Muscle layer of duodenum (tissue), 2 donors: Measurements from ENCODE around the gene LAMTOR5.
"Not testable (repeated sequence)": the region's sequence is repeated elsewhere in the genome, so short reads cannot be mapped to it uniquely, and the experiment has no call there.

Experiments
- H3K27ac ChIP-seq: one replicate; pipeline ENCODE4 v1.7.0; 2013; ENCODE audit warnings: mild to moderate bottlenecking, low read length
- H3K27me3 ChIP-seq: one replicate; pipeline ENCODE4 v1.7.0; 2013; ENCODE audit warnings: low read depth, mild to moderate bottlenecking, control low read depth, low read length
- H3K36me3 ChIP-seq, 2 donors: one replicate each; pipeline ENCODE4 v1.7.0; 2013; ENCODE audit warnings: low read length in 2 of 2, control low read depth in 1 of 2, mild to moderate bottlenecking in 1 of 2; ENCODE audit not compliant: insufficient read depth in 2 of 2, control insufficient read depth in 1 of 2
- H3K4me1 ChIP-seq, 2 donors: one replicate each; pipeline ENCODE4 v1.7.0; 2013; ENCODE audit warnings: low read length in 2 of 2, mild to moderate bottlenecking in 2 of 2, control low read depth in 1 of 2, moderate library complexity in 1 of 2; ENCODE audit not compliant: insufficient read depth in 2 of 2, control insufficient read depth in 1 of 2
- H3K4me3 ChIP-seq, 2 donors: one replicate each; pipeline ENCODE4 v1.7.0; 2013; ENCODE audit warnings: low read length in 2 of 2, low read depth in 1 of 2, mild to moderate bottlenecking in 1 of 2
- H3K9me3 ChIP-seq, 2 donors: one replicate each; pipeline ENCODE4 v1.7.0; 2013; ENCODE audit warnings: low read length in 2 of 2, control low read depth in 1 of 2, mild to moderate bottlenecking in 1 of 2; ENCODE audit not compliant: control insufficient read depth in 1 of 2
- donor health status: healthy.

LAMTOR5 gene

DNA sequence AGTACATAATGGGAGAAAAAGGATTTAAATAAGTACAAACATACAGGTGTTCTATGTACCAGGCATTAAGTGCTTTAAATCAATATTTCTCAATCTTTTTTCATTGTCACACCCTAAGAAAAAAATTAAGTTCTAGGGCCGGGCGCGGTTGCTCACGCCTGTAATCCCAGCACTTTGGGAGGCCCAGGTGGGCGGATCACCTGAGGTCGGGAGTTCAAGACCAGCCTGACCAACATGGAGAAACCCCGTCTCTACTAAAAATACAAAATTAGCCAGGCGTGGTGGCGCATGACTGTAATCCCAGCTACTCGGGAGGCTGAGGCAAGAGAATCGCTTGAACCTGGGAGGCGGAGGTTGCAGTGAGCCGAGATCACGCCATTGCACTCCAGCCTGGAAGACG is 1.1 kb downstream of the LAMTOR5 start:
- peaks cover 0 to 17% of the 10 kb centered on the region in 2 donors for H3K4me1 ChIP-seq
- peaks cover 18 to 37% of the 10 kb centered on the region in 2 donors for H3K36me3 ChIP-seq
- H3K27ac ChIP-seq: peak overlapping the region; percentile 99
- H3K4me3 ChIP-seq: peak overlapping the region; percentile 88 to 91
- H3K9me3 ChIP-seq, H3K27me3 ChIP-seq: not testable (repeated sequence)

GRCh38 chr1:110404401-110404800 is 3.1 kb downstream of the LAMTOR5 start:
- H3K4me3 ChIP-seq: no peak overlapping the region
- H3K27ac ChIP-seq: no peak overlapping the region
- H3K27me3 ChIP-seq: no peaks in the 10 kb centered on the region
- H3K36me3 ChIP-seq: peaks cover 26 to 55% of the 10 kb centered on the region in 2 donors
- peaks cover 0 to 17% of the 10 kb centered on the region in 2 donors for H3K4me1 ChIP-seq
- H3K9me3 ChIP-seq: no peaks in the 10 kb centered on the region

DNA sequence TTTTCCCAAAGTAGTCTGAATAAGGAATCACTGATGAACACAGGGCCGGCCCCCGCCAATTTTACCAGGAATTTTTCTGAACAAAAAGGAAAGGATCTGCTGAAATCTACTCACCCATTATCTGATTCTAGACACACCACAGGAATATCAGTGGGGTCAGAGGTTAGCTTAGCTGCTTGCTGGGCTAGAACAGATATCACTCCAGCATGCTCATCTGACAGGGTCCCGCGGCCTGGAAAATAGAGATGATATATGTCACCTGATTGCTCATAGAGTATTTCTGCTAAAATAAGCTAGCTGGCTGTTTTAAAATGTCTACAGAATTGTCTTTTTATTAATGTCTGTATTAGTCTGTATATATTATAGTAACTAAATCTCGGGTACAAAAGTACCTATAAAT is 3.7 kb downstream of the LAMTOR5 start:
- H3K36me3 ChIP-seq: peaks cover 26 to 56% of the 10 kb centered on the region in 2 donors
- no peaks in the 10 kb centered on the region for H3K9me3 ChIP-seq
- no peaks in the 10 kb centered on the region for H3K27me3 ChIP-seq
- H3K4me1 ChIP-seq: peaks cover 0 to 17% of the 10 kb centered on the region in 2 donors
- no peak overlapping the region for H3K4me3 ChIP-seq
- no peak overlapping the region for H3K27ac ChIP-seq

DNA sequence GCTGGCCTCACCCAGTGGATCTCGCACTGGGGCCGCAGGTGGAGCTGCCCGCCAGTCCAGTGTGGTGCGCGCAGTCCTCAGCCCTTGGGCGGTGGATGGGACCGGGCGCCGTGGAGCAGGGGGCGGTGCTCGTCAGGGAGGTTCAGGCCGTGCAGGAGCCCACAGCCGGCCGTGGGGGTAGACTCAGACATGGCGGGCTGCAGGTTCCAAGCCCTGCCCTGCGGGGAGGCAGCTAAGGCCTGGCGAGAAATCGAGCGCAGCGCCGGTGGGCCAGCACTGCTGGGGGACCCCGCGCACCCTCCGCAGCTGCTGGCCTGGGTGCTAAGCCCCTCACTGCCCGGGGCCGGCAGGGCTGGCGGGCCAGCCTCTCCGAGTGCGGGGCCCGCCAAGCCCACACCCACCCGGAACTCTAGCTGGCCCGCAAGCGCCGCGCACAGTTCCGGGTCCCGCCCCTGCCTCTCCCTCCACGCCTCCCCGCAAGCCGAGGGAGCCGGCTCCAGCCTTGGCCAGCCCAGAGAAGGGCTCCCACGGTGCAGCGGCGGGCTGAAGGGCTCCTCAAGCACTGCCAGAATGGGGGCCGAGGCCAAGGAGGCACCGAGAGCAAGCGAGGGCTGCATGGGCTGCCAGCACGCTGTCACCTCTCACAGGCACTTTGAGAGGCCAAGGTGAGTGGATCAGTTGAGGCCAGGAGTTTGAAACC is 11.1 kb downstream of the LAMTOR5 start:
- H3K36me3 ChIP-seq: peaks cover 7 to 39% of the 10 kb centered on the region in 2 donors

DNA sequence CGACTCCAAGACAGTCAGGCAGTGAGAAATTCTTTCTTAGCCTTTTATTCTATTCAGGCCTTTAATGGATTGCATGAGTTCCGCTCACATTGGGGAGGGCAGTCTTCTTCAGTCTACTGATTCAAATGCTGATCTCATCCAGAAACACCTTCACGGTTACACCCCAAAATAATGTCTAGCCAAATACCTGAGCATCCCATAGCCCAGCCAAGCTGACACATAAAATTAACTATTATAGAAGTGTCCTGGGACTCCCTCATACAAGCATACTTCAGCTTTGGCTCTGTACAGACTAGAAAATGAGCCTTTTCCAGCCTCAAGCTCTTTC is 13.0 kb downstream of the LAMTOR5 start:
- H3K9me3 ChIP-seq: no peaks in the 10 kb centered on the region
- no peaks in the 10 kb centered on the region for H3K27me3 ChIP-seq
- no peaks in the 10 kb centered on the region for H3K4me1 ChIP-seq
- H3K27ac ChIP-seq: peak overlapping the region; percentile 57
- peaks cover 0 to 21% of the 10 kb centered on the region in 2 donors for H3K36me3 ChIP-seq
- no peak overlapping the region for H3K4me3 ChIP-seq

More for the DNA sequence above, 11.1 kb downstream of the LAMTOR5 start:
- H3K4me3 ChIP-seq, H3K27me3 ChIP-seq, H3K27ac ChIP-seq, H3K4me1 ChIP-seq, H3K9me3 ChIP-seq: not testable (repeated sequence)

- peaks cover 0 to 21% of the 10 kb centered on the region in 2 donors for H3K36me3 ChIP-seq
- peak overlapping the region; percentile 57 for H3K27ac ChIP-seq
Observed at GRCh38 chr1:110393691-110394492, 13.6 kb downstream of the LAMTOR5 start.

DNA sequence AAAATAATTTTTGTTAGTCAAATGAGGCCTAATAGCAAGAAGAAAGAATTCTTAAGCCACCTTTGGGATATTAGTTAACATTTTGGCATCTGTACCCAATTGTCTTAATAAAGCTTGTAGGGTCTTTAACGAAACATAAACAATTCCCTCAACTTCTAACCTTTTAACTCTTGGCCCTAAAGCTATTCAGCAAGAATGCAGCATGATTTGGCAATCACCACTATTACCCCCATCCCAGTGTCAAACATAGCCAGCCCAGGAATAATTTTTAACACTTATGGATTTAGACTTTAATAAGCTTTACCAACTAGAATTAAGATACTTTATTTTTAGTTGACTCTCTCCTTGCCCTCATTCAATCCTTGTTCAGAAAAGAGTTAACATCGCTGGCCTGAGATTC is 14.2 kb downstream of the LAMTOR5 start:
- H3K9me3 ChIP-seq: no peaks in the 10 kb centered on the region
- H3K36me3 ChIP-seq: peaks cover 0 to 15% of the 10 kb centered on the region in 2 donors
- no peak overlapping the region for H3K27ac ChIP-seq
- H3K27me3 ChIP-seq: no peaks in the 10 kb centered on the region
- H3K4me1 ChIP-seq: no peaks in the 10 kb centered on the region
- no peak overlapping the region for H3K4me3 ChIP-seq

More at GRCh38 chr1:110393691-110394492, 13.6 kb downstream of the LAMTOR5 start:
- no peak overlapping the region for H3K4me3 ChIP-seq
- H3K4me1 ChIP-seq: no peaks in the 10 kb centered on the region
- no peaks in the 10 kb centered on the region for H3K27me3 ChIP-seq
- no peaks in the 10 kb centered on the region for H3K9me3 ChIP-seq

DNA sequence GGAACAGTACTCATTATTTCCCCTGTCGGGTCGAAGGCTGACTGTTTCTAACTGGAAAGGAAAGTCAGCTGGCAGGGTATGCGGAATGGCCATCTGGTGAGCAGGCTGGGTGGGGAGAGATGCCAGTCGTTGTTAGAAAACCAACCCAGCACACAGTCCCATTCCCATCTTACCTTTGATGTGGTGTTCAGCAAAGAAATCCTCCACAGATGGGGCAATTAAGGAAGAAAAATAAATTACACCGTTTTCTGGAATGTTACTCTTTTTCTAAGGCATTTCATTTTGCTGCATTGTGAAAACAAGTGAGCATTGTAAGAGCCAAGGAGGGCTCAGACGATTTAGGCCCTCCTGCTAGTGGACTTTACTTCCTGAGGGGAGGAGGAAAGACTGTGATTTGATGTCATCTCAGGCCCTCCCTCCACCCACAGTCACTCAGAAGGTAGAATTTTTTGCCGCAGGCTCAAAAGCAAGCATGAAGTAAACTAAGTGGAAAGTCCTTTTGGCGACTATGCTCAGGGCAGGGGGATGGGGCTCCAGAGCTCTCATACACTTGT is 16.7 kb downstream of the LAMTOR5 start, which contains the start of gene SLC16A4:
TSS of gene SLC16A4 (minus strand) at position 335 of the 554 bp plus-strand sequence. CDS start 1,703 bp downstream, outside the sequence.
- H3K36me3 ChIP-seq: peaks cover 0 to 5% of the 10 kb centered on the region in 2 donors
- H3K4me1 ChIP-seq: no peaks in the 10 kb centered on the region
- H3K9me3 ChIP-seq: no peaks in the 10 kb centered on the region
- H3K4me3 ChIP-seq: peak within 1 kb of the TSS; percentile 44 to 58
- H3K27ac ChIP-seq: peak within 1 kb of the TSS; percentile 46
- no peaks in the 10 kb centered on the region for H3K27me3 ChIP-seq

DNA sequence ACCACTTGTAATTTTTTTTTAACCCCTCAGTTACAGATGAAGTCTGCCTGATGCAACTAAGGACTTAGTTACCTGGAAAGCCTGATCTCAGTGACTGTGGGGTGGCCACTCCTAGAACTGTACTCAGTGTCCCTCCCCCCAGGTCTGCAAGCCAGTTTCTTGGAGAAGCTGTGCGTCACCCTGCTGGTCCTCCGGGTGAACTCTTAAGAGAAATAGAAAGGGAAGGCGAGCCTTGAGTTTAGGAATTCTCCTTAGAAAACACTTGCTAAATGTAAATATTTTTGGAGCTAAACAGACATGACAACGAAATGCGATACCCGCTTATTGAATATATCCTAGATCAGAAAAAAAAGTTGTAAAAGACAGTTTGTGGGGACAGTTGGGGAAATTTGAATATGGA is 17.4 kb downstream of the LAMTOR5 start:
- Histone ChIP-seq H3K27me3 (no peaks in the 10 kb centered on the region), H3K27ac (peak overlapping the region; percentile 46), H3K36me3 (peaks cover 0 to 5% of the 10 kb centered on the region in 2 donors), H3K4me1 (no peaks in the 10 kb centered on the region), H3K9me3 (no peaks in the 10 kb centered on the region), H3K4me3 (peak overlapping the region; percentile 44 to 58)

DNA sequence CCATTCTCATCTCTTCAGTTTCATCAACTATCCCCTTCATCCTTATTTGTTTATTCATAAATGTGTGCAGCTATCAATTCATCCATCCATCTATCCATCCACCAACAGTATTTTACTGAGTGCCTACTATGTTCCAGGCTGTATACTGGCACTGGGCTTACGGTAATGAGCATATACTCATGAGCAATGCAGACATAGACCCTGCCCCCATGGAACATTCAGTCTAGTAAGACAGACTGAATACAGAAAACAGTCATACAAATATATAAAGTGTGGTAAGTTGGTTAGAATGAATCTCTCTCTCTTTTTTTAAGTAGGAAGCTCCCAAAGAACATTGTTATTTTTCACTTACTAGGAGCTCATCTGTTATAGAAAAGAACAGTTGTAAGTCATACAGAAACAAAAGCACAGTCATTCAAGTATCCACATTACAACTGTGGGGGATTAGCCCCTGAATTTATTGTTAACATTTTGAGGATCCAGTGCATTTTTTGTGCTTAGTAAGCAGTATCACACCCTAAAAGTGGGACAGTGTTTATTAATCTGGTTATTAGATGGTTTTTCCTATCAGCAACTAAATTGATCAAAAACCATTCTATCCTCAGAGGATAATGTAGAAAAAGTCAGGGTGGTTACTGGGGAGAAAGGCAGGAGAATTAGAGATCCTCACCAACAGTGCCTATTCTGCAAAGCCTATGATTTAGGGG is 20.3 kb downstream of the LAMTOR5 start:
- Histone ChIP-seq H3K36me3 (no peaks in the 10 kb centered on the region), H3K9me3 (no peaks in the 10 kb centered on the region), H3K27me3 (no peaks in the 10 kb centered on the region), H3K4me3 (no peak overlapping the region), H3K4me1 (no peaks in the 10 kb centered on the region), H3K27ac (no peak overlapping the region)

DNA sequence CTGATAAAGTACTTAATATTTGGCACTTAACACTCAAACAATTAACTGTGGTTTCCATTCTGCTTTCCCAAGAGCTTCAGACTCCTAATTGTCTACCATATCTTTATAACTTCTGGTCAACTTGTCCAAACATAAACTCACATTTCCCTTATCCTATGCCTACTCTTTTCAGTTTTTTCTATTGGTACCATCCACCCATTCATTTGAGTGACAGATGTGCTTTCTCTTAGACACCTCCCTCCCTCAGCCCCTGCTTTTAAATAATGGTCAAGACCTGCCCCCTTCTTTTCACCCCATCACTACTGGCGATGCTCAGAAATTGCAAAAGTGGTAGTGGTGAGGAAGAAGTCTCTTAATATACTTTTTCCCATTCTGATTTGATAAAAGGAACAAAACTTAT is 22.1 kb downstream of the LAMTOR5 start:
- Histone ChIP-seq H3K27me3 (no peaks in the 10 kb centered on the region), H3K36me3 (peaks cover 0 to under 1% of the 10 kb centered on the region in 2 donors), H3K4me1 (no peaks in the 10 kb centered on the region), H3K4me3 (no peak overlapping the region), H3K9me3 (no peaks in the 10 kb centered on the region), H3K27ac (no peak overlapping the region)
